Transverse colon (tissue), 4 donors: ENCODE measurements around the gene SPIC.

ENCODE experiments used
- EP300 ChIP-seq: sonication (generic); formaldehyde crosslinking; IDR thresholded peaks from one replicate; pipeline ENCODE4 v1.6.1; 2017; ENCODE audit warnings: antibody characterized with exemption, low read depth
- POLR2A ChIP-seq: fragments of 450-650 bp; IDR thresholded peaks from one replicate; pipeline ENCODE4 v1.6.1; 2016; ENCODE audit warnings: antibody characterized with exemption, mild to moderate bottlenecking, moderate library complexity
- POLR2AphosphoS5 ChIP-seq, 3 donors: sonication (generic); formaldehyde crosslinking; IDR thresholded peaks; one replicate each; pipeline ENCODE4 v1.6.1; 2016; ENCODE audit warnings: antibody characterized with exemption in 3 of 3
- TF ChIP-seq, protein P1 (sequence below), 5 experiments: fragments of 200-600 bp in 3 of 5; fragments of 450-650 bp in 2 of 5; sonication (generic) in 3 of 5; IDR thresholded peaks; 1 replicate in 2 of 5; 2 replicates in 3 of 5; pipeline ENCODE4 v1.5.1; 2016 to 2017; ENCODE audit warnings: antibody characterized with exemption in 5 of 5, inconsistent platforms in 3 of 5, mild to moderate bottlenecking in 2 of 5, moderate library complexity in 1 of 5

GRCh38 chr12:101439236-101439635 lies 35.9 kb upstream of the SPIC start:
- TF ChIP-seq, protein P1, sequence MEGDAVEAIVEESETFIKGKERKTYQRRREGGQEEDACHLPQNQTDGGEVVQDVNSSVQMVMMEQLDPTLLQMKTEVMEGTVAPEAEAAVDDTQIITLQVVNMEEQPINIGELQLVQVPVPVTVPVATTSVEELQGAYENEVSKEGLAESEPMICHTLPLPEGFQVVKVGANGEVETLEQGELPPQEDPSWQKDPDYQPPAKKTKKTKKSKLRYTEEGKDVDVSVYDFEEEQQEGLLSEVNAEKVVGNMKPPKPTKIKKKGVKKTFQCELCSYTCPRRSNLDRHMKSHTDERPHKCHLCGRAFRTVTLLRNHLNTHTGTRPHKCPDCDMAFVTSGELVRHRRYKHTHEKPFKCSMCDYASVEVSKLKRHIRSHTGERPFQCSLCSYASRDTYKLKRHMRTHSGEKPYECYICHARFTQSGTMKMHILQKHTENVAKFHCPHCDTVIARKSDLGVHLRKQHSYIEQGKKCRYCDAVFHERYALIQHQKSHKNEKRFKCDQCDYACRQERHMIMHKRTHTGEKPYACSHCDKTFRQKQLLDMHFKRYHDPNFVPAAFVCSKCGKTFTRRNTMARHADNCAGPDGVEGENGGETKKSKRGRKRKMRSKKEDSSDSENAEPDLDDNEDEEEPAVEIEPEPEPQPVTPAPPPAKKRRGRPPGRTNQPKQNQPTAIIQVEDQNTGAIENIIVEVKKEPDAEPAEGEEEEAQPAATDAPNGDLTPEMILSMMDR (IDR thresholded peaks at IDR 0.05) = no peak
- TF ChIP-seq POLR2A = no peak
- no peak for TF ChIP-seq POLR2AphosphoS5 (IDR thresholded peaks at IDR 0.05)
- no peak for TF ChIP-seq EP300
